Bronchial epithelial cell (primary cell): ENCODE data around the gene TMTC2. TPM values are rescaled to one million over a fixed set of nuclear protein-coding genes. Genes with fewer than 3 reads are reported as not detected.

ENCODE experiments used
- DNase-seq: peaks from one replicate; pipeline ENCODE4 v3.0.0-alpha.2; 2010; ENCODE audit warnings: low read depth
- FAIRE-seq: peaks from 2 replicates; lab custom pipeline; 2011; peaks lifted over from hg19 to GRCh38; lab: Jason Lieb, UNC
- H3K27me3 ChIP-seq: 2 replicates; pipeline ENCODE4 v1.5.1; 2011; ENCODE audit warnings: low read length; ENCODE audit not compliant: control insufficient read depth, insufficient read depth
- H3K36me3 ChIP-seq: 2 replicates; pipeline ENCODE4 v1.5.1; 2011; ENCODE audit warnings: low read length; ENCODE audit not compliant: control insufficient read depth, insufficient read depth
- H3K4me3 ChIP-seq: 2 replicates; pipeline ENCODE4 v1.5.1; 2011; ENCODE audit warnings: mild to moderate bottlenecking, low read depth, low read length, control low read depth
- CTCF ChIP-seq: IDR thresholded peaks from 2 replicates; pipeline ENCODE4 v1.5.1; 2011; ENCODE audit warnings: mild to moderate bottlenecking, moderate library complexity, low read length, control low read depth, inconsistent platforms; ENCODE audit not compliant: insufficient read depth, severe bottlenecking
- total RNA-seq: library from RNA; depleted of rRNA; stranded (reverse); fragments of >200 nt; gene quantifications from 2 replicates; pipeline ENCODE4 v1.2.1, GENCODE V29; 2014

The TMTC2 gene
- total RNA-seq, 1 donor from 2014 or later: 10.5 TPM

DNA sequence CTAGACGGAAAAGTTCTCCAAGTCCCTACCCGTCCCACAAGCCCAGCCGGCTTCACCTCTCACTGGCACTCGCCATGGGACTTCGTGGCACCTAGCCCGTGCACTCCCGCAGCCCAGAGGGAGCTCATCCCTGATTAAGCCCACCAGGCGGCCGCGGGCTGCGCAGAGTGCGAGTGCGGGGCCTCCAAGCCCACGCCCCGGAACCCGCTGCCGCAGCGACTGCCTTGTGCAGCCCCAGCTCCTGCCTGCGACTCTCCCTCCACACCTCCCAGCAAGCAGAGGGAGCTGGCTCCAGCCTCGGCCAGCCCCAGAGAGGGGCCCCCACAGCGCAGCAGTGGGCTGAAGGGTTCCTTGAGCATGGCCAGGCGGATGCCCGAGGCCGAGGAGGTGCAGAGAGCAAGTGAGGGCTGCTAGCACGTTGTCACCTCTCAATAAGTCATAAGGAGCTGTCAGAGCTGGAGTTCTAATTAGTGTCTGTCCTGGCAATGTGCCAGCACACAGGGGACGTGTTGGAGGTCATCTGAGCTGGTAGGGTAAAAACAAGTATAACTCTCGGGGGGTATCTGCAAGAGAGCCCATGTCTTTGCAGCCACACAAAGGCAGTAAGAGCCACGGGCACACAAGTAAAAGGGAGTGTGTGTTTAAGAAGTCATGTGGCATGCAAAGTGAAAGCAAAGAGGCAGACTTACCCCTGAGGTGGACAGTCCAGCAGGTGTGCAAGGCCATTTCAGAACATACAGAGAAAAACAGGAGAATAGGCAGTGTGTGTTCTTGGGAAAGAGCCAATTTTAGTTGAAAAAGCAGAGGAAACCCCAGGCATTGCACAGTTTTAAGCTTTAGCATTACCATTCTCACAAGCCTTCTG lies 27.1 kb upstream of the TMTC2 start:
- TF ChIP-seq CTCF: no peak
- DNase-seq: no peak
- no peak for FAIRE-seq
- Histone ChIP-seq H3K4me3 (no peak overlapping the region), H3K36me3 (no peaks in the 10 kb centered on the region), H3K27me3 (no peaks in the 10 kb centered on the region)

DNA sequence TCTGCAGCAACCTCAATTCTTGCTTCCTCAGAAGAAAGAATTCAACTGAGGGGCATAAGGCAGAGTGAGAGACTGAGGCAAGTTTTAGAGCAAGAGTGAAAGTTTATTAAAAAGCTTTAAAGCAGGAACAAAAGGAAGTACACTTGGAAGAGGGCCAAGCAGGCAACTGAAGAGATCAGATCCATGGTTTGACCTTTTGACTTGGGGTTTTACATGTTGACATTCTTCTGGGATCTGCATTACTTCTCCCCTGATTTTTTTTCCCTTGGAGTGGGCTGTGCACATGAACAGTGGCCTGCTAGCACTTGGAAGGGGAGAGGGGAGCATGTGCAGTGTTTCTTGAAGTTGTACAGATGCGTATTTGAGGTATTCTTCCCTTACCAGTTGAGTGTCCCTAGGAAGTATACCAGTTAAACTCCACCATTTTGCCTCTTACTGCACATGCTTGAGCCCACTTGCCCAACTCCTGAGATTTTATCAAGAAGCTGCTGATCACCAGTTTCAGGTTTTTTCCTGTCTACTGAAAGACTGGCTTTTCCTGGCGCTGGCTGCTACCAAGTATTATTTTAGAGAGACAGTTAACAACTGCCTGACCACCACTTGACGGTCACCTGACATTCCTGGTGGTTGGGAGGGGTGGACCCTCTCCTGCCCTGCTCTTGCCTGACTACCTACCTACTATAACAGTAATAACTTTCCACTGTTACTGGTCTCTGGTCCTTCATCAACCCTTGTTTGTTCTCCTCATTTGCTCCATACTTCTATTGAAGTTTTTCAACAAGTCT lies 26.0 kb upstream of the TMTC2 start:
- no peak for TF ChIP-seq CTCF
- H3K36me3 ChIP-seq: no peaks in the 10 kb centered on the region
- H3K27me3 ChIP-seq: no peaks in the 10 kb centered on the region
- FAIRE-seq (no peak), DNase-seq (no peak)
- H3K4me3 ChIP-seq: no peak overlapping the region

DNA sequence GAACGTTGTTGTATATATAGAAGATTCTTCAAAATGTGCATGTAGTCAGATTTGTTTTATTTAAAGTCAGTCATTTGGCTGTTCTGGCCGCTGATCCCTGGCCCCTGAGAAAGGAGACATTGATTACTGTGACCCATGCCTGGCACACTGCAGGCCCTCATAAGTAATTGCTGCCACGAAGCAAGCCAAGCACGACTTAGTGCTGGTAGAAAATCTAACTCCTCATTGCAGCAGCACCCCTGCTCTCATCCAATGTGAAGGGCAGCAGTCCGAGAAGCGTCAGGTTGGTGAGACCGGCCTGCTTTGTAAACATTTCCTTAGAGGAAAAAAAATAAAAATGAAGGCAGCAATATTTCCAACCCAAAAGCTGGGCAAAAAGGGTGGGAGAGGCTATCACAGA lies 22.8 kb upstream of the TMTC2 start:
- no peak for DNase-seq
- Histone ChIP-seq H3K4me3 (no peak overlapping the region), H3K27me3 (no peaks in the 10 kb centered on the region), H3K36me3 (no peaks in the 10 kb centered on the region)
- FAIRE-seq: no peak
- TF ChIP-seq CTCF: no peak

DNA sequence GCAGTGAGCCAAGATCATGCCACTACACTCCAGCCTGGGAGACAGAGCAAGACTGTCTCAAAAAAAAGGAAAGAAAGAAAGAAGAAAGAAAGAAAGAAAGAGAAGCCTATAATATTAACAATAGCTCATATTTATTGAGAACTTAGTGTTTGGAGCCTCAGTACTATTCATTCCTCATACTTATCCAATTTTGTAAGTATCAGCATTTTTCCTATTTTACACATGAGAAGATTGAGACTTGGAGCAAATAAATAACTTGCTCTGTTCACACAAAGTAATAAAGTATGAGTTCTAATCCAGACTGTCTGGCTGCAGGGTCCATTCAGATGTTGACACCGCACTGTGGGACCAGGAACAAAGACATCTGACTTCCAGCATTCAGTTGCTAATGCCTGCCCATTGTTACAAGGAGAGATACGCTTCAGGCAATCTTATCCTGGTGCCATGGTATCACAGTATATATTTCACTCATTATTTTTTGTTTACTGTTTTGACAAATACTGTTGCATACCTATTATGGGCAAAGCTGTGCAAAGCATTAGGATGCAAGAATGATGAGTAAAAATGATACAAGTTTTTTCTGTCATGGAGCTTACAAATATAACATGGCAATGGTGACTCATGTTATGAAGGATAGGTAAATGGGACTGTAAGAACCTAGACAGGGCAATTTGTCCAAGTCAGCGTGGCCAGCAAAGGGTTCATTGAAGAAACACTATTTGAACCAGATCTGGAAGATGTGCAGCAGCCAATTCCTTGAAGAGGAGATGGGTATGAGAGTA lies 21.4 kb upstream of the TMTC2 start:
- Histone ChIP-seq H3K36me3 (no peaks in the 10 kb centered on the region), H3K4me3 (no peak overlapping the region), H3K27me3 (no peaks in the 10 kb centered on the region)
- DNase-seq (no peak), FAIRE-seq (no peak)
- TF ChIP-seq CTCF: no peak

- H3K4me3 ChIP-seq: no peak overlapping the region
- no peak for FAIRE-seq
- no peak for DNase-seq
- H3K27me3 ChIP-seq: no peaks in the 10 kb centered on the region
- no peaks in the 10 kb centered on the region for H3K36me3 ChIP-seq
- TF ChIP-seq CTCF: no peak
Observed at GRCh38 chr12:82666830-82667229, 19.9 kb upstream of the TMTC2 start.
